Measurements from ENCODE around the gene WWC2. TPM values are rescaled to one million over a fixed set of nuclear protein-coding genes. Genes with fewer than 3 reads are reported as not detected.

Gene WWC2
- total RNA-seq, 1 experiment from 2014 or later, result 80.3 TPM

DNA sequence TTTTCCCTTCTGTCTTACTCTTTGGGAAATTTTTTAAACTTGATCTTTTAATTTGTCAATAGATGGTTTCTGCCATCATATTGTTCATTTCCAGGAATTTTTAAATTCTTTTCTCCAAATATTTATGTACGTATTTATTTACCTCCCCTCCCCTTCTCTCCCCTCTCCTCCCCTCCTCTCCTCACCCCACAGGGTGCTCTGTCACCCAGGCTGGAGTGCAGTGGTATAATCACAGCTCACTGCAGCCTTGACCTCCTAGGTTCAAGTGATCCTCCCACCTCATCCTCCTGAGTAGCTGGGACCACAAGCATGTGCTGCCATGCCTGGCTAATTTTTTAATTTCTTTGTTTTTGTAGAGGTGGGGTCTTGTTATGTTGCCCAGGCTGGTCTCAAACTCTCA lies 73.8 kb downstream of the WWC2 start:
- no peaks in the 10 kb centered on the region for H3K27me3 ChIP-seq (ENCODE audit: control insufficient read depth, insufficient read depth, low read length)
- peaks cover 60% of the 10 kb centered on the region for H3K4me1 ChIP-seq (ENCODE audit: control insufficient read depth, insufficient read depth, low read length)
- TF ChIP-seq TCF7L2 (IDR thresholded peaks at IDR 0.05; ENCODE audit: low read depth, low read length), result no peak
- TF ChIP-seq REST (IDR thresholded peaks at IDR 0.05; ENCODE audit: insufficient read depth in 1 of 2, low read depth in 2 of 2, low read length in 1 of 2), result no peak
- TF ChIP-seq CTCF (IDR thresholded peaks at IDR 0.05), result no peak
- TF ChIP-seq POLR2AphosphoS5 (IDR thresholded peaks at IDR 0.05; ENCODE audit: low read depth, low read length), result no peak
- no peak for TF ChIP-seq SIN3A (IDR thresholded peaks at IDR 0.05; ENCODE audit: borderline replicate concordance, insufficient read depth, low read depth, low read length)
- in situ Hi-C loops (cut with HindIII; ENCODE audit: low pct_unique_long_range_greater_than_20kb, low sequenced_read_pairs), result no loop called here
- H3K4me3 ChIP-seq (ENCODE audit: low read depth in 2 of 2, low read length in 2 of 2), result no peak overlapping the region
- intact Hi-C loops (cut with micrococcal nuclease; ENCODE audit: unreplicated experiment), result no loop called here
- H3K9me3 ChIP-seq (ENCODE audit: control insufficient read depth, insufficient read depth, low read depth, low read length), result no peaks in the 10 kb centered on the region
- ChIA-PET POLR2A (no interaction called here), CTCF (no interaction called here)
- ATAC-seq (no peak), DNase-seq (ENCODE audit: low read depth, low spot score) (no peak)
- peak overlapping the region; percentile 83 for H3K27ac ChIP-seq (ENCODE audit: low read length)
- no peaks in the 10 kb centered on the region for H3K36me3 ChIP-seq (ENCODE audit: control insufficient read depth, insufficient read depth, low read length)
- BruUV-seq (replicated peaks), result no TSS peak

- Histone ChIP-seq H3K27ac (ENCODE audit: low read length) (peak overlapping the region; percentile 83), H3K9me3 (ENCODE audit: control insufficient read depth, insufficient read depth, low read depth, low read length) (no peaks in the 10 kb centered on the region), H3K4me3 (ENCODE audit: low read depth in 2 of 2, low read length in 2 of 2) (no peak overlapping the region), H3K4me1 (ENCODE audit: control insufficient read depth, insufficient read depth, low read length) (peaks cover 65% of the 10 kb centered on the region), H3K27me3 (ENCODE audit: control insufficient read depth, insufficient read depth, low read length) (no peaks in the 10 kb centered on the region), H3K36me3 (ENCODE audit: control insufficient read depth, insufficient read depth, low read length) (no peaks in the 10 kb centered on the region)
- ATAC-seq, result peak; percentile 65
- intact Hi-C loops (cut with micrococcal nuclease; ENCODE audit: unreplicated experiment) (no loop called here), in situ Hi-C loops (cut with HindIII; ENCODE audit: low pct_unique_long_range_greater_than_20kb, low sequenced_read_pairs) (no loop called here)
- ChIA-PET CTCF (interaction anchor here (0.6 kb wide), 1 partner anchor 75 kb away, joined by 4 read pairs; no protein-coding TSS in a partner anchor), POLR2A (no interaction called here)
- BruUV-seq (replicated peaks), result no TSS peak
- no peak for DNase-seq (ENCODE audit: low read depth, low spot score)
- TF ChIP-seq TCF7L2 (IDR thresholded peaks at IDR 0.05; ENCODE audit: low read depth, low read length) (no peak), CTCF (IDR thresholded peaks at IDR 0.05) (no peak), REST (IDR thresholded peaks at IDR 0.05; ENCODE audit: insufficient read depth in 1 of 2, low read depth in 2 of 2, low read length in 1 of 2) (no peak), SIN3A (IDR thresholded peaks at IDR 0.05; ENCODE audit: borderline replicate concordance, insufficient read depth, low read depth, low read length) (no peak), POLR2AphosphoS5 (IDR thresholded peaks at IDR 0.05; ENCODE audit: low read depth, low read length) (no peak)
Observed at GRCh38 chr4:183173580-183174526, 74.8 kb downstream of the WWC2 start.
